Measurements from ENCODE around the gene ACTG1. TPM values are rescaled to one million over a fixed set of nuclear protein-coding genes. Genes with fewer than 3 reads are reported as not detected.

ACTG1 gene
- total and polyA plus RNA-seq, 2 of the 13 experiments (the other 11 are each of a cell fraction or from before 2014, with no cell fraction given), result 973 to 1,138 TPM

DNA sequence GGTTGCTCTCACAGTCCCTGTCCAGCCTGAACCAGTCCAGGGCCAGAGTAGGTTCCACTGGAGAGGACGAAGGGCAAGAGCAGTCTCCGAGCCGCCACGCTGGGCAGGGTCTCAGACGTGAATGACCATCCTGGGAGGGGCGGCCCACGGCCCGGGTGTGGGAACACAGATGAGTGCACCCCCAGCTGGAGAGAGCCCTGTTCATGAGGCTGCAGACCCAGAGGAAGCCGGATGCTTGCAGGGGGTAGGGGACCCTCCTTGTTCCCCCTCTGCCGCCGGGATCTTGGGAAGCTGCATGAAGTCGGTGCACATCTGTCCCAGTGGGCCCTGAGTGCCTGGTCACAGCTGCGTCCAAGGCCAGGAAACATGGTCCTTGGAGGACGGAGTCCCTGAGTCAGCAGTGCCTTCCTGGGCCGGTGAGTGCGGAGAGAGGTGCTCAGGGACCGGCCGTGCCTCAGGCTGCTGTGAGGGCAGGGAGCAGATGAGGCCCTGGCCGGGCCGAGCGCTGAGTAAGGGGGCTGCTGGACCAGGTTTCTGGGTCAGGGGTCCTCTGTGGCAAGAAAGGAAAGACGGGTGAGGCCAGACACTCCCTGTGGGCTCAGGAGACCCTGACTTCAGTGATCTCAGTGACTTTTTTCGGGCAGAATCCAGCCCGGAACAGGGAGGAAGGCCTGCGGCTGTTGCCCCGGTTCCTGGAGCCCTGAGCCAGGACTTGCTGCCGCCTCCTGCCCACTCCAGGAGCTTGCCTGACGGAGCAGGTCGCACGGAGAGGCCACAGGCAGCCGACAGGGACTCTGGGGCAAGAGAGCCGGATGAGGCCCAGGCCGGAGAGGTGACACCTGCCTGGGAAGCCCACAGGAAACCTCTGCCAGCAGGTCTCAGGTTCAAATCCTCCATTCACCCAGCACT, 45.8 kb downstream of the ACTG1 start (continued):
- TF ChIP-seq ZNF572 (CRISPR knock-in tag; IDR thresholded peaks at IDR 0.05) (0 out of 2 replicates have a peak, but pooled peaks have one; percentile 18), HMG20A (CRISPR knock-in tag; IDR thresholded peaks at IDR 0.05; ENCODE audit: borderline replicate concordance) (no peak), E2F5 (CRISPR knock-in tag; conservative IDR thresholded peaks at IDR 0.05) (no peak), PCBP2 (optimal IDR thresholded peaks at IDR 0.05; ENCODE audit: low read depth, low read length, poor library complexity, severe bottlenecking) (no peak), ZNF770 (CRISPR knock-in tag; IDR thresholded peaks at IDR 0.05) (no peak), KMT2A (CRISPR knock-in tag; IDR thresholded peaks at IDR 0.05) (no peak), PRMT3 (CRISPR knock-in tag; IDR thresholded peaks at IDR 0.05; ENCODE audit: borderline replicate concordance, low read depth) (no peak), MXD4 (CRISPR knock-in tag; IDR thresholded peaks at IDR 0.05) (0 out of 2 replicates have a peak, but pooled peaks have one; percentile 14), XRCC5 (optimal IDR thresholded peaks at IDR 0.05; ENCODE audit: low read length) (peak; percentile 52), CEBPB (IDR thresholded peaks at IDR 0.05; ENCODE audit: borderline replicate concordance, low read depth, low read length) (no peak), PHB2 (IDR thresholded peaks at IDR 0.05; ENCODE audit: partially characterized antibody) (no peak), MAF1 (CRISPR knock-in tag; IDR thresholded peaks at IDR 0.05; ENCODE audit: borderline replicate concordance) (no peak), HOXA5 (CRISPR knock-in tag; IDR thresholded peaks at IDR 0.05) (no peak), AGO1 (IDR thresholded peaks at IDR 0.05; ENCODE audit: low read depth, low read length, poor library complexity, severe bottlenecking) (peak; percentile 70), POGZ (CRISPR knock-in tag; IDR thresholded peaks at IDR 0.05) (0 out of 2 replicates have a peak, but pooled peaks have one; percentile 23), RBFOX2 (IDR thresholded peaks at IDR 0.05; ENCODE audit: low read depth, low read length) (0 out of 2 replicates have a peak, but pooled peaks have one; percentile 22), NFRKB (IDR thresholded peaks at IDR 0.05) (no peak), ZNF772 (CRISPR knock-in tag; IDR thresholded peaks at IDR 0.05) (0 out of 2 replicates have a peak, but pooled peaks have one; percentile 47), MAFG (CRISPR knock-in tag; IDR thresholded peaks at IDR 0.05) (no peak), YEATS2 (CRISPR knock-in tag; IDR thresholded peaks at IDR 0.05; ENCODE audit: borderline replicate concordance) (no peak; the same call in 1 of the 2 replicates), GABPB1 (CRISPR knock-in tag; IDR thresholded peaks at IDR 0.05) (peak; percentile 22; the same call in 1 of the 2 replicates)
- TF ChIP-seq, protein P1, sequence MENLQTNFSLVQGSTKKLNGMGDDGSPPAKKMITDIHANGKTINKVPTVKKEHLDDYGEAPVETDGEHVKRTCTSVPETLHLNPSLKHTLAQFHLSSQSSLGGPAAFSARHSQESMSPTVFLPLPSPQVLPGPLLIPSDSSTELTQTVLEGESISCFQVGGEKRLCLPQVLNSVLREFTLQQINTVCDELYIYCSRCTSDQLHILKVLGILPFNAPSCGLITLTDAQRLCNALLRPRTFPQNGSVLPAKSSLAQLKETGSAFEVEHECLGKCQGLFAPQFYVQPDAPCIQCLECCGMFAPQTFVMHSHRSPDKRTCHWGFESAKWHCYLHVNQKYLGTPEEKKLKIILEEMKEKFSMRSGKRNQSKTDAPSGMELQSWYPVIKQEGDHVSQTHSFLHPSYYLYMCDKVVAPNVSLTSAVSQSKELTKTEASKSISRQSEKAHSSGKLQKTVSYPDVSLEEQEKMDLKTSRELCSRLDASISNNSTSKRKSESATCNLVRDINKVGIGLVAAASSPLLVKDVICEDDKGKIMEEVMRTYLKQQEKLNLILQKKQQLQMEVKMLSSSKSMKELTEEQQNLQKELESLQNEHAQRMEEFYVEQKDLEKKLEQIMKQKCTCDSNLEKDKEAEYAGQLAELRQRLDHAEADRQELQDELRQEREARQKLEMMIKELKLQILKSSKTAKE (CRISPR knock-in tag; IDR thresholded peaks at IDR 0.05; ENCODE audit: borderline replicate concordance), result no peak
- TF ChIP-seq, protein P2, sequence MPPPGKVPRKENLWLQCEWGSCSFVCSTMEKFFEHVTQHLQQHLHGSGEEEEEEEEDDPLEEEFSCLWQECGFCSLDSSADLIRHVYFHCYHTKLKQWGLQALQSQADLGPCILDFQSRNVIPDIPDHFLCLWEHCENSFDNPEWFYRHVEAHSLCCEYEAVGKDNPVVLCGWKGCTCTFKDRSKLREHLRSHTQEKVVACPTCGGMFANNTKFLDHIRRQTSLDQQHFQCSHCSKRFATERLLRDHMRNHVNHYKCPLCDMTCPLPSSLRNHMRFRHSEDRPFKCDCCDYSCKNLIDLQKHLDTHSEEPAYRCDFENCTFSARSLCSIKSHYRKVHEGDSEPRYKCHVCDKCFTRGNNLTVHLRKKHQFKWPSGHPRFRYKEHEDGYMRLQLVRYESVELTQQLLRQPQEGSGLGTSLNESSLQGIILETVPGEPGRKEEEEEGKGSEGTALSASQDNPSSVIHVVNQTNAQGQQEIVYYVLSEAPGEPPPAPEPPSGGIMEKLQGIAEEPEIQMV (CRISPR knock-in tag; IDR thresholded peaks at IDR 0.05; ENCODE audit: low read depth), result no peak
